Measurements from ENCODE around the gene PLOD1. TPM values are rescaled to one million over a fixed set of nuclear protein-coding genes. Genes with fewer than 3 reads are reported as not detected.

Gene PLOD1
- total RNA-seq, 4 donors from 2014 or later, result 64.4 to 107 (median 80.8) TPM

DNA sequence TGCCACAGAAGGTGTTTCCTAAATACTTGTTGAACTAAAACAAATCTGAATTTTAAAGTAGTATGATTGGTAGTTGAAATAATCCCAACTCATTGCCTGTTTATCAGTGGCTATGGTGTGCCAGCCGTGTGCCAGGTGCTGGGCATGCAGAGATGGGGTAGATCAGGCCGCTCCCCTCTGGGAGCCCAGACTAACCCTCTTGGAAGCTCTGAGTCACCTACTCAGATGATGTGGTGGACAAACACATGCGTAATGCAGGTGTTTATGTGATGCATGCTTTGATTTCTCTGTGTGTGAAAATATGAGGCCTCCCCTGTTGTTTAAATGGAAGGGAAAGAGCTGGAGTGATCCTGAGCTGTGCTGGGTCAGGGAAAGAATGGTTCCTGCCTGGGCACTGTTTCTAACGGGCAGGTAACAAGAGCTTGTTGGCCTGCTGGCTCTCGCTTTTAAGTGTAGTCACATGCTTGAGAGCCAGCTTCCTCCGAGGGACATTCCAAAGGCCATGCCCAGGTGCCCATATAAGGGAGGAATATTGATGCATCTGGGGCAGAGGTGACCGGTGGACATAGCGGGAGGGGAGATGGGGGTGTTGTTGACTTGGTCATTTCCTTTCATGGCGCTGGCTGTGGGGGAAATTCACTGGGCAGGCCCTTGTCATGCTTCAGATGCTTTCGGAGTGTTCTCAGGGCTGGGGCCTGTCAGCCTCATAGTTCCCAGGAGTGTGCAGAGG is 56.0 kb downstream of the PLOD1 start:
- H3K4me1 ChIP-seq, result peaks cover 27 to 44% of the 10 kb centered on the region in 2 donors
- H3K36me3 ChIP-seq, result peaks cover 32 to 43% of the 10 kb centered on the region in 2 donors
- 32 to 33% methylated on average over 8 to 10 of the region's 10 CpGs for WGBS, 2 donors
- H3K27me3 ChIP-seq, result no peaks in the 10 kb centered on the region
- H3K9me3 ChIP-seq, result no peaks in the 10 kb centered on the region
- TF ChIP-seq, protein P1, sequence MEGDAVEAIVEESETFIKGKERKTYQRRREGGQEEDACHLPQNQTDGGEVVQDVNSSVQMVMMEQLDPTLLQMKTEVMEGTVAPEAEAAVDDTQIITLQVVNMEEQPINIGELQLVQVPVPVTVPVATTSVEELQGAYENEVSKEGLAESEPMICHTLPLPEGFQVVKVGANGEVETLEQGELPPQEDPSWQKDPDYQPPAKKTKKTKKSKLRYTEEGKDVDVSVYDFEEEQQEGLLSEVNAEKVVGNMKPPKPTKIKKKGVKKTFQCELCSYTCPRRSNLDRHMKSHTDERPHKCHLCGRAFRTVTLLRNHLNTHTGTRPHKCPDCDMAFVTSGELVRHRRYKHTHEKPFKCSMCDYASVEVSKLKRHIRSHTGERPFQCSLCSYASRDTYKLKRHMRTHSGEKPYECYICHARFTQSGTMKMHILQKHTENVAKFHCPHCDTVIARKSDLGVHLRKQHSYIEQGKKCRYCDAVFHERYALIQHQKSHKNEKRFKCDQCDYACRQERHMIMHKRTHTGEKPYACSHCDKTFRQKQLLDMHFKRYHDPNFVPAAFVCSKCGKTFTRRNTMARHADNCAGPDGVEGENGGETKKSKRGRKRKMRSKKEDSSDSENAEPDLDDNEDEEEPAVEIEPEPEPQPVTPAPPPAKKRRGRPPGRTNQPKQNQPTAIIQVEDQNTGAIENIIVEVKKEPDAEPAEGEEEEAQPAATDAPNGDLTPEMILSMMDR (IDR thresholded peaks at IDR 0.05), result no peak
- TF ChIP-seq POLR2A (IDR thresholded peaks at IDR 0.05), result peak in 1 of 2 donors; percentile 92
- DNase-seq, result peak; percentile 97 to 98
- H3K27ac ChIP-seq, result peak overlapping the region; percentile 98 to 99 (median 99)
- H3K4me3 ChIP-seq (replicated peaks in 1 of 3), result no peak overlapping the region
- intact Hi-C loops (cut with DNase I), result no loop called here

DNA sequence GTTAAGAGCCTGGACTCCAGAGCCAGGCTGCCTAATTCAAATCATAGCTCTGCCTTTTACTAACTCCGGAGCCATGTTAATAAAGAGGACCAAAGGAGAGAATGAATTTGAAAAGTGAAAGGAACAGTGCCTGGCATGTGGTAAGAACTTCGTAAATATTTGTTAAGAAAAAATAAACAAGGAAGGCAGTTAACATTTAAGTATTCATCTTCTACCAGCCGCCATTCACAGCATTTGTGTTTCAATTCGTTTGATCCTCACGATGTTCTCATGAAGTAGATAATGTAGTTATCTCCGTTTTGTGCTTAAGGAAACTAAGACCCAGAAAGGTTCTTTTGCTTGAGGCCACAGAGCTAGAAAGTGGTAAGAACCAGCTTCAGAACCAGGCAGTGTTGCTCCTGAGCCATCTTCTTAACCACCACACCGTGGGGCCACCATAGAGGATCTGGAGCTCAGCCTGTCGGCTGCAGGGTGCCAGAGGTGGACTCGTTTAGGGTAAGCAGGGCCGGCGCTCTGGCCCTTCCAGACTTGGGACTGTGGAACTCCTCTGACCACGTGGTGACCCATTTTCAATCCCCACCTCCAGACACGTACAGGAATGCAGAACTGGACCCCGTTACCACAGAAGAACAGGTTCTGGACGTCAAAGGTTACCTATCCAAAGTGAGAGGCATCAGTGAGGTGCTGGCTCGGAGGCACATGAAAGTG is 57.6 kb downstream of the PLOD1 start:
- no peak for DNase-seq
- Histone ChIP-seq H3K4me1 (peaks cover 27 to 44% of the 10 kb centered on the region in 2 donors), H3K4me3 (replicated peaks in 1 of 3) (no peak overlapping the region), H3K27me3 (no peaks in the 10 kb centered on the region), H3K27ac (peak overlapping the region; percentile 0 to 97 (median 56)), H3K36me3 (peaks cover 43 to 48% of the 10 kb centered on the region in 2 donors), H3K9me3 (no peaks in the 10 kb centered on the region)
- whole genome bisulfite sequencing, 2 donors, result 89 to 94% methylated on average over 16 of the region's 16 CpGs
- intact Hi-C loops (cut with DNase I), result no loop called here
- TF ChIP-seq, protein P1 (IDR thresholded peaks at IDR 0.05), result no peak
- no peak for TF ChIP-seq POLR2A (IDR thresholded peaks at IDR 0.05)

DNA sequence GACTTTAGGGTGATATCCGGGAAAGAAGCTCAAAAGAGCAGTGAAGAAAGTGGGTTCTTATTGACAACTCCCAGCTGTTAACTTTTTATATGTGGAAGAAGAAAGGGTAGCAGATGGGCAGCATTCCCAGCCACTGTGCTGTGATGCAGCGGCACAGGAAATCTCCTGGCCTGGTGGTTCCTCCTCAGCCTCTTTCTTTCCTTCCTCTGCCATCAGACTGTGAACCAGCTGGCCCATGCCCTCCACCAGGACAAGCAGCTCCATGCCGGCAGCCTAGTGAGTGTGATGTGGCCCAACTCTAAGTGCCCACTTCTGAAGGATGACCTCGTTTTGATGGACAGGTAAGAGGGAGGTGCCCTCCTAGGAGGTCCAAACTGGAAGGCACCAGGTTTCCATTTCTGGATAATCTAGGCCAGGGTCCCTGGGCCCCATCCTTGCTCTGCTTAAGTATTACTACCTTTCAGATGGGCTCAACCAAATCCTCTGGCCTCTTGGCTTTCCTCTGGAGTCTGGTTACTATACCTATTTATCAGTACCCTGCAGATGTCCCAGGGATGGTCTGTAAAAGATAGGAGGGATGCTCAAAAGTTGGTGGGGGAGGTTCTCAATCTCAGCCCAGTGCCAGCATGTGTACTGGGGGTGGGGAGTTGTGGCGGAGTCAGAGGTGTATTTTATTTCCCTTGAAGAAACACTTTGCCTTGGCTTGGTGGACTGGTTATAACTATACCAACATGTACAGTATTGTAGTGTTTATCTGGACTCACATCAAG is 62.7 kb downstream of the PLOD1 start:
- Histone ChIP-seq H3K36me3 (peaks cover 80 to 84% of the 10 kb centered on the region in 2 donors), H3K4me3 (replicated peaks in 1 of 3) (no peak overlapping the region), H3K4me1 (peaks cover under 1 to 10% of the 10 kb centered on the region in 2 donors), H3K9me3 (no peaks in the 10 kb centered on the region), H3K27me3 (no peaks in the 10 kb centered on the region), H3K27ac (no peak overlapping the region)
- no peak for TF ChIP-seq POLR2A (IDR thresholded peaks at IDR 0.05)
- TF ChIP-seq, protein P1 (IDR thresholded peaks at IDR 0.05), result no peak
- DNase-seq, result no peak
- intact Hi-C loops (cut with DNase I), result no loop called here
- WGBS, 2 donors, result 84 to 87% methylated on average over 4 to 5 of the region's 5 CpGs

DNA sequence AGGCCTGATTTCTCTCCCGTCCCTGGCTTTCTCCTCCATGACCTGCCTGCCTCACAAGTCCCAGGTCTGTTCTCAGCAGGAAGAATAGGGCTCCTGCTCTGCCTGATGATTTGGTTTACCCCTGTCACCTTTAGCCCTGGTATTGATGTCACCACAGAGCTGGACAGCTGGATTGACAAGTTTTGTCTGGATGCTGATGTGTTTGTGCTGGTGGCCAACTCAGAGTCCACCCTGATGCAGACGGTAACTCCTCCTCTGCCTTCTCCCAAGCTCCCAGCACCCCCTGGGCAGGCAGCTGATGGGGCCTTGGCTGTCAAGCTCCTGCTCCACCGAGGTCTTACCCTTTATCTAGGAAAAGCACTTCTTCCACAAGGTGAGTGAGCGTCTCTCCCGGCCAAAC is 64.1 kb downstream of the PLOD1 start:
- H3K36me3 ChIP-seq, result peaks cover 80 to 85% of the 10 kb centered on the region in 2 donors
- H3K27me3 ChIP-seq, result no peaks in the 10 kb centered on the region
- intact Hi-C loops (cut with DNase I), result no loop called here
- no peak overlapping the region for H3K4me3 ChIP-seq (replicated peaks in 1 of 3)
- no peak for DNase-seq
- no peak overlapping the region for H3K27ac ChIP-seq
- no peaks in the 10 kb centered on the region for H3K9me3 ChIP-seq
- WGBS, 2 donors, result 86 to 94% methylated on average over 4 to 5 of the region's 5 CpGs
- H3K4me1 ChIP-seq, result peaks cover 2 to 12% of the 10 kb centered on the region in 2 donors
- TF ChIP-seq, protein P1 (IDR thresholded peaks at IDR 0.05), result no peak
- TF ChIP-seq POLR2A (IDR thresholded peaks at IDR 0.05), result no peak

All from thyroid gland (tissue), 4 donors.